Measurements from ENCODE around the gene FGF2.

The FGF2 gene

GRCh38 chr4:122814426-122814825 is 12.2 kb upstream of the FGF2 start:
- in situ Hi-C loops (cut with HindIII; ENCODE audit: low sequenced_read_pairs): no loop called here
- DNase-seq (ENCODE audit: low read depth, low spot score): no peak
- no peak for TF ChIP-seq CTCF (IDR thresholded peaks at IDR 0.05; ENCODE audit: low read depth, low read length)
- no peak overlapping the region for H3K4me3 ChIP-seq (ENCODE audit: low read depth, low read length)

GRCh38 chr4:122815248-122815647 is 11.4 kb upstream of the FGF2 start:
- H3K4me3 ChIP-seq (ENCODE audit: low read depth, low read length): no peak overlapping the region
- in situ Hi-C loops (cut with HindIII; ENCODE audit: low sequenced_read_pairs): no loop called here
- TF ChIP-seq CTCF (IDR thresholded peaks at IDR 0.05; ENCODE audit: low read depth, low read length): no peak
- no peak for DNase-seq (ENCODE audit: low read depth, low spot score)

- no peak for TF ChIP-seq CTCF (IDR thresholded peaks at IDR 0.05; ENCODE audit: low read depth, low read length)
- no peak overlapping the region for H3K4me3 ChIP-seq (ENCODE audit: low read depth, low read length)
- DNase-seq (ENCODE audit: low read depth, low spot score): no peak
- in situ Hi-C loops (cut with HindIII; ENCODE audit: low sequenced_read_pairs): no loop called here
Measured at GRCh38 chr4:122816476-122816875, 10.2 kb upstream of the FGF2 start.

GRCh38 chr4:122819708-122820449 is 6.8 kb upstream of the FGF2 start:
- in situ Hi-C loops (cut with HindIII; ENCODE audit: low sequenced_read_pairs): no loop called here
- no peak for TF ChIP-seq CTCF (IDR thresholded peaks at IDR 0.05; ENCODE audit: low read depth, low read length)
- H3K4me3 ChIP-seq (ENCODE audit: low read depth, low read length): no peak overlapping the region
- DNase-seq (ENCODE audit: low read depth, low spot score): no peak

GRCh38 chr4:122821092-122821491 is 5.5 kb upstream of the FGF2 start:
- TF ChIP-seq CTCF (IDR thresholded peaks at IDR 0.05; ENCODE audit: low read depth, low read length): no peak
- H3K4me3 ChIP-seq (ENCODE audit: low read depth, low read length): no peak overlapping the region
- in situ Hi-C loops (cut with HindIII; ENCODE audit: low sequenced_read_pairs): no loop called here
- DNase-seq (ENCODE audit: low read depth, low spot score): no peak

GRCh38 chr4:122822466-122822865 is 4.2 kb upstream of the FGF2 start:
- no peak for DNase-seq (ENCODE audit: low read depth, low spot score)
- no peak for TF ChIP-seq CTCF (IDR thresholded peaks at IDR 0.05; ENCODE audit: low read depth, low read length)
- in situ Hi-C loops (cut with HindIII; ENCODE audit: low sequenced_read_pairs): no loop called here
- H3K4me3 ChIP-seq (ENCODE audit: low read depth, low read length): no peak overlapping the region
